Measurements from ENCODE around the gene ZNFX1.

DNA sequence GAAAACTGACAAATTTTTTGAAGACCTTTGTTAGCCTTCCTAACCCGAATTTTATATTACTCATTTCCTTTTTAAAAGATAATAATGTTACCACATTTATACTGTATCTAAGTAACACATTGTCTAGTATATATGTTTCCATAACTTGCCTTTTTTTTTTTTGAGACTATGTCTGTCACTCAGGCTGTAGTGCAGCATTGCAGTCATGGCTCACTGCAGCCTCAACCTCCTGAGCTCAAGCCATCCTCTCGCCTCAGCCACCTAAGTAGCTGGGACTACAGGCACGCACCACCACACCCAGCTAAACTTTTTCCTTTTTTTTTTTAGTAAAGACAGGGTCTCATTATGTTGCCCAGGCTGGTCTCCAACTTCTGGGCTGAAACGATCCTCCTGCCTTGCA is 18.6 kb downstream of the ZNFX1 start:
- TF ChIP-seq, protein P1, sequence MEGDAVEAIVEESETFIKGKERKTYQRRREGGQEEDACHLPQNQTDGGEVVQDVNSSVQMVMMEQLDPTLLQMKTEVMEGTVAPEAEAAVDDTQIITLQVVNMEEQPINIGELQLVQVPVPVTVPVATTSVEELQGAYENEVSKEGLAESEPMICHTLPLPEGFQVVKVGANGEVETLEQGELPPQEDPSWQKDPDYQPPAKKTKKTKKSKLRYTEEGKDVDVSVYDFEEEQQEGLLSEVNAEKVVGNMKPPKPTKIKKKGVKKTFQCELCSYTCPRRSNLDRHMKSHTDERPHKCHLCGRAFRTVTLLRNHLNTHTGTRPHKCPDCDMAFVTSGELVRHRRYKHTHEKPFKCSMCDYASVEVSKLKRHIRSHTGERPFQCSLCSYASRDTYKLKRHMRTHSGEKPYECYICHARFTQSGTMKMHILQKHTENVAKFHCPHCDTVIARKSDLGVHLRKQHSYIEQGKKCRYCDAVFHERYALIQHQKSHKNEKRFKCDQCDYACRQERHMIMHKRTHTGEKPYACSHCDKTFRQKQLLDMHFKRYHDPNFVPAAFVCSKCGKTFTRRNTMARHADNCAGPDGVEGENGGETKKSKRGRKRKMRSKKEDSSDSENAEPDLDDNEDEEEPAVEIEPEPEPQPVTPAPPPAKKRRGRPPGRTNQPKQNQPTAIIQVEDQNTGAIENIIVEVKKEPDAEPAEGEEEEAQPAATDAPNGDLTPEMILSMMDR (IDR thresholded peaks at IDR 0.05): no peak
- no peak for TF ChIP-seq POLR2A (IDR thresholded peaks at IDR 0.05)
